IMR-90 (cell line): Measurements from ENCODE around the gene IFNGR1. TPM values are rescaled to one million over a fixed set of nuclear protein-coding genes. Genes with fewer than 3 reads are reported as not detected.

ENCODE experiments used
- ATAC-seq: fragments of 200-7000 bp; cut with Tn5 transposase; 2 replicates; pipeline ENCODE4 v1.9.1; 2020; ENCODE audit warnings: low read depth, mild to moderate bottlenecking, moderate library complexity
- BruUV-seq: library from RNA; stranded (reverse); fragments of 400-500 nt; replicated peaks from 2 replicates; lab custom pipeline; 2021; lab: Mats Ljungman, UMichigan
- CTCF ChIA-PET: fragments of 300-600 bp; formaldehyde crosslinking; extraction: SDS; loops from one replicate; lab custom pipeline; 2021; ENCODE audit warnings: antibody characterized with exemption; lab: Yijun Ruan, JAX
- POLR2A ChIA-PET: fragments of 300-600 bp; sonication (Branson Sonifier 250); formaldehyde crosslinking; loops from one replicate; lab custom pipeline; 2022; ENCODE audit warnings: antibody characterized with exemption; ENCODE audit not compliant: unreplicated experiment; lab: Charles Lee
- DNase-seq: peaks from one replicate; pipeline ENCODE4 v3.0.0; 2013
- H2AFZ ChIP-seq: replicated peaks from 2 replicates; pipeline ENCODE3; 2013; ENCODE audit warnings: low read length, mild to moderate bottlenecking; ENCODE audit not compliant: poor library complexity
- H2AK5ac ChIP-seq: 2 replicates; pipeline ENCODE4 v1.6.1; 2013; ENCODE audit warnings: low read depth, low read length, inconsistent platforms
- H2AK9ac ChIP-seq: replicated peaks from 2 replicates; pipeline ENCODE3; 2013; ENCODE audit warnings: mild to moderate bottlenecking, low read depth, low read length, moderate library complexity; ENCODE audit not compliant: poor library complexity
- H2BK120ac ChIP-seq: 2 replicates; pipeline ENCODE4 v1.6.1; 2013; ENCODE audit warnings: low read depth, low read length, inconsistent platforms
- H2BK15ac ChIP-seq: 3 replicates; pipeline ENCODE4 v1.6.1; 2013; ENCODE audit warnings: low read depth, low read length, inconsistent platforms
- H2BK20ac ChIP-seq: 2 replicates; pipeline ENCODE4 v1.6.1; 2013; ENCODE audit warnings: low read depth, mild to moderate bottlenecking, inconsistent platforms, low read length, moderate library complexity
- H2BK5ac ChIP-seq: 2 replicates; pipeline ENCODE4 v1.6.1; 2013; ENCODE audit warnings: mild to moderate bottlenecking, low read depth, low read length, inconsistent platforms; ENCODE audit not compliant: poor library complexity, severe bottlenecking
- H3K14ac ChIP-seq: replicated peaks from 2 replicates; pipeline ENCODE4 v1.6.1; 2013; ENCODE audit warnings: low read depth, low read length, inconsistent platforms
- H3K18ac ChIP-seq: 2 replicates; pipeline ENCODE4 v1.6.1; 2013; ENCODE audit warnings: low read depth, low read length, control low read depth
- H3K23ac ChIP-seq: 2 replicates; pipeline ENCODE4 v1.6.1; 2013; ENCODE audit warnings: low read depth, low read length, inconsistent platforms
- H3K27ac ChIP-seq: 2 replicates; pipeline ENCODE4 v1.5.1; 2013; ENCODE audit warnings: mild to moderate bottlenecking, control low read depth, low read length; ENCODE audit not compliant: insufficient read depth
- H3K27me3 ChIP-seq: 2 replicates; pipeline ENCODE4 v1.6.1; 2013; ENCODE audit warnings: low read length; ENCODE audit not compliant: control insufficient read depth, insufficient read depth
- H3K36me3 ChIP-seq: 2 replicates; pipeline ENCODE4 v1.6.1; 2013; ENCODE audit warnings: low read length, mixed read lengths; ENCODE audit not compliant: control insufficient read depth, insufficient read depth
- H3K4ac ChIP-seq: 2 replicates; pipeline ENCODE4 v1.6.1; 2013; ENCODE audit warnings: low read depth, low read length, inconsistent platforms
- H3K4me1 ChIP-seq: 2 replicates; pipeline ENCODE4 v1.6.1; 2013; ENCODE audit warnings: low read length, mixed read lengths; ENCODE audit not compliant: control insufficient read depth, insufficient read depth
- H3K4me2 ChIP-seq: 2 replicates; pipeline ENCODE4 v1.6.1; 2013; ENCODE audit warnings: low read depth, mild to moderate bottlenecking, control low read depth, low read length, moderate library complexity
- H3K4me3 ChIP-seq: 2 replicates; pipeline ENCODE4 v1.5.1; 2013; ENCODE audit warnings: low read depth, mild to moderate bottlenecking, control low read depth, low read length, moderate library complexity; ENCODE audit not compliant: insufficient read depth
- H3K56ac ChIP-seq: 2 replicates; pipeline ENCODE4 v1.6.1; 2013; ENCODE audit warnings: low read length, inconsistent platforms; ENCODE audit not compliant: insufficient read depth; ENCODE audit errors: extremely low read depth
- H3K79me1 ChIP-seq, 2 experiments: 2 replicates each; pipeline ENCODE4 v1.6.1; 2013; ENCODE audit warnings: low read length in 2 of 2, inconsistent platforms in 1 of 2, low read depth in 1 of 2
- H3K9ac ChIP-seq: 2 replicates; pipeline ENCODE4 v1.6.1; 2013; ENCODE audit warnings: low read depth, low read length, control low read depth
- H3K9me1 ChIP-seq: 2 replicates; pipeline ENCODE4 v1.6.1; 2013; ENCODE audit warnings: low read length, inconsistent platforms; ENCODE audit not compliant: insufficient read depth
- H3K9me3 ChIP-seq: 2 replicates; pipeline ENCODE4 v1.6.1; 2013; ENCODE audit warnings: low read length; ENCODE audit not compliant: control insufficient read depth, insufficient read depth
- H4K20me1 ChIP-seq: 2 replicates; pipeline ENCODE4 v1.6.1; 2013; ENCODE audit warnings: low read length, inconsistent platforms; ENCODE audit not compliant: insufficient read depth
- H4K5ac ChIP-seq: 2 replicates; pipeline ENCODE4 v1.6.1; 2013; ENCODE audit warnings: mild to moderate bottlenecking, low read depth, low read length, control low read depth
- H4K8ac ChIP-seq, 2 experiments: 2 replicates each; pipeline ENCODE4 v1.6.1; 2013; ENCODE audit warnings: low read depth in 2 of 2, low read length in 2 of 2, control low read depth in 1 of 2, inconsistent platforms in 1 of 2
- H4K91ac ChIP-seq: 2 replicates; pipeline ENCODE4 v1.6.1; 2013; ENCODE audit warnings: low read depth, low read length, inconsistent platforms; ENCODE audit not compliant: insufficient read depth
- BHLHE40 ChIP-seq: fragments of 150-350 bp; IDR thresholded peaks from 2 replicates; pipeline ENCODE4 v1.6.1; 2016; ENCODE audit warnings: mild to moderate bottlenecking, low read depth, low read length
- CEBPB ChIP-seq: IDR thresholded peaks from 2 replicates; pipeline ENCODE4 v1.6.1; 2012; ENCODE audit warnings: low read depth, low read length, improper control_type of control experiment
- CHD1 ChIP-seq: IDR thresholded peaks from 2 replicates; pipeline ENCODE4 v1.6.1; 2012; ENCODE audit warnings: low read depth, low read length, improper control_type of control experiment
- FOS ChIP-seq: fragments of 150-350 bp; IDR thresholded peaks from 2 replicates; pipeline ENCODE4 v1.6.1; 2016; ENCODE audit warnings: low read depth, low read length
- MAFK ChIP-seq: IDR thresholded peaks from 2 replicates; pipeline ENCODE4 v1.6.1; 2012; ENCODE audit warnings: low read depth, low read length, improper control_type of control experiment
- MAZ ChIP-seq: IDR thresholded peaks from 2 replicates; pipeline ENCODE4 v1.6.1; 2012; ENCODE audit warnings: low read depth, mild to moderate bottlenecking, low read length, improper control_type of control experiment, moderate library complexity, borderline replicate concordance
- MXI1 ChIP-seq: IDR thresholded peaks from 2 replicates; pipeline ENCODE4 v1.6.1; 2012; ENCODE audit warnings: low read depth, mild to moderate bottlenecking, low read length, moderate library complexity, borderline replicate concordance
- NFE2L2 ChIP-seq: fragments of 150-350 bp; IDR thresholded peaks from 2 replicates; pipeline ENCODE4 v1.6.1; 2016; ENCODE audit warnings: low read depth, mild to moderate bottlenecking, low read length
- POLR2A ChIP-seq: IDR thresholded peaks from 2 replicates; pipeline ENCODE4 v1.6.1; 2012; ENCODE audit warnings: mild to moderate bottlenecking, low read depth, low read length
- RAD21 ChIP-seq: IDR thresholded peaks from 2 replicates; pipeline ENCODE4 v1.6.1; 2012; ENCODE audit warnings: low read length, improper control_type of control experiment
- RCOR1 ChIP-seq: IDR thresholded peaks from 2 replicates; pipeline ENCODE4 v1.6.1; 2012; ENCODE audit warnings: mild to moderate bottlenecking, low read length, improper control_type of control experiment; ENCODE audit not compliant: insufficient replicate concordance
- RFX5 ChIP-seq: IDR thresholded peaks from 2 replicates; pipeline ENCODE4 v1.8.0; 2012; ENCODE audit warnings: low read depth, mild to moderate bottlenecking, low read length, moderate library complexity
- SMC3 ChIP-seq: fragments of 150-350 bp; IDR thresholded peaks from 2 replicates; pipeline ENCODE4 v1.6.1; 2016; ENCODE audit warnings: low read depth, mild to moderate bottlenecking, antibody characterized with exemption, low read length, moderate library complexity
- WGBS, 2 experiments: methylation state at CpG; one replicate each; pipeline versions ENCODE4 v1.1.5 to v1.1.7; 2013; ENCODE audit warnings: missing lambda C conversion rate in 2 of 2; ENCODE audit not compliant: insufficient read length in 1 of 2; ENCODE audit errors: extremely low coverage in 2 of 2; 5-methylcytosine and 5-hydroxymethylcytosine counted together
- dilution Hi-C: fragments of 300-500 bp; cut with HindIII; formaldehyde crosslinking; loops from one replicate; pipeline ENCODE4 v1.14.3; 2018; ENCODE audit warnings: low sequenced_read_pairs; ENCODE audit not compliant: unreplicated experiment
- in situ Hi-C: fragments of 300-500 bp; cut with MboI; formaldehyde crosslinking; loops from 3 replicates; pipeline ENCODE4 v1.14.3; 2019; ENCODE audit warnings: low sequenced_read_pairs, inconsistent platforms, mixed read lengths
- intact Hi-C: fragments of 100-400 bp; cut with micrococcal nuclease; formaldehyde crosslinking; loops from 2 replicates; pipeline ENCODE4 v1.10.0; 2022
- polyA plus RNA-seq, 3 experiments: library from polyadenylated mRNA; depleted of rRNA; stranded (reverse); fragments of >200 nt; gene quantifications; 2 replicates each; pipeline ENCODE4 v1.2.3, GENCODE V29; 2012; ENCODE audit warnings: low replicate concordance in 1 of 3
- total RNA-seq: library from RNA; depleted of rRNA; stranded (reverse); fragments of >200 nt; gene quantifications from 2 replicates; pipeline ENCODE4 v1.2.3, GENCODE V29; 2012
- TF ChIP-seq, protein P1 (sequence below): fragments of 150-350 bp; IDR thresholded peaks from 2 replicates; pipeline ENCODE4 v1.6.1; 2016; ENCODE audit warnings: low read depth, mild to moderate bottlenecking, low read length, moderate library complexity, borderline replicate concordance
- TF ChIP-seq, protein P2 (sequence below): fragments of 150-350 bp; IDR thresholded peaks from 2 replicates; pipeline ENCODE4 v1.6.1; 2017; ENCODE audit warnings: mild to moderate bottlenecking, antibody characterized with exemption, low read length, low read depth
- TF ChIP-seq, protein P3 (sequence below): conservative IDR thresholded peaks from 2 replicates; pipeline ENCODE4 v1.5.1; 2012; ENCODE audit warnings: mild to moderate bottlenecking, low read depth, low read length, improper control_type of control experiment

IFNGR1 gene
- total and polyA plus RNA-seq, 2 of the 4 experiments (the other 2 are of a cell fraction), result 19.1 to 25.6 TPM

DNA sequence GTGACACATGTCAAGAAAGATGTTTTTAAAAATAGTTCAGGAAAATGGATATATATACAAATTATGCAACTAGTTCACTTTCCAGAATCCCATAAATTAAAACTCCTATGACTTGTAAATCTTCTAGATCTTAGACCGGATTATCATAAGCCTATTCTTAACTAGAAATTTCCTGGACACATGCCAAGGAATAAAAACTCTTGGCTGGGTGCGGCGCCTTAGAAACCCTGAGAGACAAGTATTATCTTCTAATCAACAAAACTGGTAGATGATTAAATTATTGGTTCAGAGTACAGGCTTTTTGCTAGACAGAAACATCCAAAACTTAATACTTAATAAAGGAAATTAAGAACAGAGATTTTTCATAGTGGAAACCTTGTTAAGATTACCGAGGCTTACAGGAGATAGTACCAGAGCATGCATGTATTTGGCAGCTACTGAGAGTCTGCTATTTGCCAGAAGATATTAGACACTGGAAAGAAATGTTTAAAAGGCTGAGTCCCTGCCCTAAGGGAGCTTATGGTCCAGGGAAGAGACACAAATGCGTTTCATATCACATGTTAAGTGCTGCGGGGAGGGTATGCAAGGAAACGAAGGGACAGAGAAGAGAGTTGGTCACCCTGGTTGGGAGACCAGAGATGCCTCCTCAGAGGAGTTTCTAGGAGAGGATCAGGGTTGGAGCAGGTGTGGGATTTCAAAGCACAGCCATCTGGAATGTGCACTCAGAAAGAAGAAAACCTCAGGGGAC, 46.5 kb upstream of the IFNGR1 start:
- no peaks in the 10 kb centered on the region for H4K20me1 ChIP-seq
- H4K5ac ChIP-seq, result no peak overlapping the region
- no peak overlapping the region for H3K14ac ChIP-seq
- no peak overlapping the region for H3K56ac ChIP-seq
- H2AK5ac ChIP-seq, result no peak overlapping the region
- H3K36me3 ChIP-seq, result no peaks in the 10 kb centered on the region
- no peak overlapping the region for H2BK20ac ChIP-seq
- H3K9ac ChIP-seq, result no peak overlapping the region
- H2BK5ac ChIP-seq, result no peak overlapping the region
- no peak overlapping the region for H2AFZ ChIP-seq
- H3K9me3 ChIP-seq, result peaks cover 2% of the 10 kb centered on the region; the same call in 1 of the 2 replicates
- ATAC-seq, result no peak
- H4K91ac ChIP-seq, result no peak overlapping the region
- ChIA-PET POLR2A (no interaction called here), CTCF (no interaction called here)
- H3K4ac ChIP-seq, result no peak overlapping the region
- 50% methylated on average over 2 of the region's 7 CpGs; no CpG with 5 or more reads in 1 of the 2 experiments for WGBS, 2 experiments
- no peak overlapping the region for H2BK120ac ChIP-seq
- no TSS peak for BruUV-seq
- no peak overlapping the region for H4K8ac ChIP-seq
- H3K23ac ChIP-seq, result no peak overlapping the region
- in situ Hi-C loops (no loop called here), dilution Hi-C loops (no loop called here), intact Hi-C loops (no loop called here)
- no peak overlapping the region for H2BK15ac ChIP-seq
- DNase-seq, result no peak
- H2AK9ac ChIP-seq, result no peak overlapping the region
- no peak overlapping the region for H3K27ac ChIP-seq
- no peak overlapping the region for H3K4me3 ChIP-seq
- no peak overlapping the region for H3K18ac ChIP-seq
- no peaks in the 10 kb centered on the region for H3K9me1 ChIP-seq
- H3K27me3 ChIP-seq, result peaks cover 17% of the 10 kb centered on the region
- TF ChIP-seq MXI1 (no peak), RAD21 (no peak), MAFK (no peak), SMC3 (no peak), POLR2A (no peak), RCOR1 (no peak), FOS (no peak), NFE2L2 (no peak), RFX5 (no peak), BHLHE40 (no peak), MAZ (no peak), CHD1 (no peak), CEBPB (no peak)
- TF ChIP-seq, protein P1, sequence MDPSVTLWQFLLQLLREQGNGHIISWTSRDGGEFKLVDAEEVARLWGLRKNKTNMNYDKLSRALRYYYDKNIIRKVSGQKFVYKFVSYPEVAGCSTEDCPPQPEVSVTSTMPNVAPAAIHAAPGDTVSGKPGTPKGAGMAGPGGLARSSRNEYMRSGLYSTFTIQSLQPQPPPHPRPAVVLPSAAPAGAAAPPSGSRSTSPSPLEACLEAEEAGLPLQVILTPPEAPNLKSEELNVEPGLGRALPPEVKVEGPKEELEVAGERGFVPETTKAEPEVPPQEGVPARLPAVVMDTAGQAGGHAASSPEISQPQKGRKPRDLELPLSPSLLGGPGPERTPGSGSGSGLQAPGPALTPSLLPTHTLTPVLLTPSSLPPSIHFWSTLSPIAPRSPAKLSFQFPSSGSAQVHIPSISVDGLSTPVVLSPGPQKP, result no peak
- TF ChIP-seq, protein P2, sequence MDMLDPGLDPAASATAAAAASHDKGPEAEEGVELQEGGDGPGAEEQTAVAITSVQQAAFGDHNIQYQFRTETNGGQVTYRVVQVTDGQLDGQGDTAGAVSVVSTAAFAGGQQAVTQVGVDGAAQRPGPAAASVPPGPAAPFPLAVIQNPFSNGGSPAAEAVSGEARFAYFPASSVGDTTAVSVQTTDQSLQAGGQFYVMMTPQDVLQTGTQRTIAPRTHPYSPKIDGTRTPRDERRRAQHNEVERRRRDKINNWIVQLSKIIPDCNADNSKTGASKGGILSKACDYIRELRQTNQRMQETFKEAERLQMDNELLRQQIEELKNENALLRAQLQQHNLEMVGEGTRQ, result no peak
- TF ChIP-seq, protein P3, sequence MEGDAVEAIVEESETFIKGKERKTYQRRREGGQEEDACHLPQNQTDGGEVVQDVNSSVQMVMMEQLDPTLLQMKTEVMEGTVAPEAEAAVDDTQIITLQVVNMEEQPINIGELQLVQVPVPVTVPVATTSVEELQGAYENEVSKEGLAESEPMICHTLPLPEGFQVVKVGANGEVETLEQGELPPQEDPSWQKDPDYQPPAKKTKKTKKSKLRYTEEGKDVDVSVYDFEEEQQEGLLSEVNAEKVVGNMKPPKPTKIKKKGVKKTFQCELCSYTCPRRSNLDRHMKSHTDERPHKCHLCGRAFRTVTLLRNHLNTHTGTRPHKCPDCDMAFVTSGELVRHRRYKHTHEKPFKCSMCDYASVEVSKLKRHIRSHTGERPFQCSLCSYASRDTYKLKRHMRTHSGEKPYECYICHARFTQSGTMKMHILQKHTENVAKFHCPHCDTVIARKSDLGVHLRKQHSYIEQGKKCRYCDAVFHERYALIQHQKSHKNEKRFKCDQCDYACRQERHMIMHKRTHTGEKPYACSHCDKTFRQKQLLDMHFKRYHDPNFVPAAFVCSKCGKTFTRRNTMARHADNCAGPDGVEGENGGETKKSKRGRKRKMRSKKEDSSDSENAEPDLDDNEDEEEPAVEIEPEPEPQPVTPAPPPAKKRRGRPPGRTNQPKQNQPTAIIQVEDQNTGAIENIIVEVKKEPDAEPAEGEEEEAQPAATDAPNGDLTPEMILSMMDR, result no peak
- H3K4me1 ChIP-seq, result peaks cover 3% of the 10 kb centered on the region; the same call in 1 of the 2 replicates
- no peak overlapping the region for H3K4me2 ChIP-seq
- no peaks in the 10 kb centered on the region for H3K79me1 ChIP-seq
